ENCODE measurements around the gene CLIC5.

DNA sequence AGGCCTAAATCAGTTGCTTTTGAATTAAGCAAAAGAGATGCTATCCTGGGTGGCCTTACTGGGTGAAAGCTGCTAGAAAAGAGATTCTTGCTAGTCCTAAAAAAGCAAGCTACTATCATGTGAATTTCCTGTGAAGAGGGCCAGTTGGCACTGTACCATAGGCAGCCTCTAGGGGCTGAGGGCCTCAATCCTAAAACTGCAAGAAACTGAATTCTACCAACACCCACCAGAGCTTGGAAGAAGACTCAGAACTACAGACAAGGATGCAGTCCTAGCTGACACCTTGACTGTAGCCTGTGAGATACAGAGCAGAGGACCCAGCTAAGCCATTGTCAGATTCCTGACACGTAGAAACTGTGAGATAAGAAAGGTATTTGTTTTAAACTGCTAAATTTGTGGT is 24.5 kb downstream of the CLIC5 start:
- TF ChIP-seq CTCF (IDR thresholded peaks at IDR 0.05) (no peak), POLR2A (IDR thresholded peaks at IDR 0.05) (no peak)

Data from adrenal gland (tissue), 5 donors.